ENCODE data around the gene INAVA. TPM values are rescaled to one million over a fixed set of nuclear protein-coding genes. Genes with fewer than 3 reads are reported as not detected.

INAVA gene
- total and polyA plus RNA-seq, 2 donors: 2.7 to 6.4 TPM

GRCh38 chr1:200873671-200874397 is 20.9 kb upstream of the INAVA start:
- WGBS: 11% methylated on average over 66 of the region's 66 CpGs
- H3K27me3 ChIP-seq (ENCODE audit: control insufficient read depth in 2 of 2, insufficient read depth in 1 of 2, low read length in 1 of 2): peaks cover 31 to 82% of the 10 kb centered on the region in 2 donors
- H3K4me1 ChIP-seq (ENCODE audit: control insufficient read depth in 2 of 2, insufficient read depth in 2 of 2, low read length in 2 of 2): peaks cover 4 to 24% of the 10 kb centered on the region in 2 donors

GRCh38 chr1:200874694-200875093 is 20.0 kb upstream of the INAVA start:
- Histone ChIP-seq H3K4me3 (ENCODE audit: low read length in 2 of 2) (no peak overlapping the region), H3K36me3 (ENCODE audit: control insufficient read depth in 2 of 2, insufficient read depth in 2 of 2, low read length in 1 of 2) (no peaks in the 10 kb centered on the region), H3K27ac (ENCODE audit: low read depth in 1 of 2, low read length in 1 of 2) (no peak overlapping the region), H3K4me1 (ENCODE audit: control insufficient read depth in 2 of 2, insufficient read depth in 2 of 2, low read length in 2 of 2) (peaks cover 4 to 24% of the 10 kb centered on the region in 2 donors), H3K27me3 (ENCODE audit: control insufficient read depth in 2 of 2, insufficient read depth in 1 of 2, low read length in 1 of 2) (peaks cover 31 to 78% of the 10 kb centered on the region in 2 donors), H3K9me3 (ENCODE audit: control insufficient read depth in 2 of 2, insufficient read depth in 1 of 2, low read length in 1 of 2) (peaks cover 0 to 4% of the 10 kb centered on the region in 2 donors)
- 95% methylated on average over 6 of the region's 6 CpGs for WGBS
- DNase-seq (ENCODE audit: low read depth in 6 of 9, low spot score in 9 of 9): no peak

More at GRCh38 chr1:200873671-200874397, 20.9 kb upstream of the INAVA start:
- H3K36me3 ChIP-seq (ENCODE audit: control insufficient read depth in 2 of 2, insufficient read depth in 2 of 2, low read length in 1 of 2): no peaks in the 10 kb centered on the region
- H3K4me3 ChIP-seq (ENCODE audit: low read length in 2 of 2): no peak overlapping the region
- H3K27ac ChIP-seq (ENCODE audit: low read depth in 1 of 2, low read length in 1 of 2): no peak overlapping the region
- no peak for DNase-seq (ENCODE audit: low read depth in 6 of 9, low spot score in 9 of 9)
- H3K9me3 ChIP-seq (ENCODE audit: control insufficient read depth in 2 of 2, insufficient read depth in 1 of 2, low read length in 1 of 2): peaks cover 0 to 4% of the 10 kb centered on the region in 2 donors

- WGBS: 94% methylated on average over 5 of the region's 5 CpGs
- Histone ChIP-seq H3K36me3 (ENCODE audit: control insufficient read depth in 2 of 2, insufficient read depth in 2 of 2, low read length in 1 of 2) (no peaks in the 10 kb centered on the region), H3K4me3 (ENCODE audit: low read length in 2 of 2) (no peak overlapping the region), H3K27ac (ENCODE audit: low read depth in 1 of 2, low read length in 1 of 2) (no peak overlapping the region), H3K4me1 (ENCODE audit: control insufficient read depth in 2 of 2, insufficient read depth in 2 of 2, low read length in 2 of 2) (peaks cover 4 to 24% of the 10 kb centered on the region in 2 donors), H3K27me3 (ENCODE audit: control insufficient read depth in 2 of 2, insufficient read depth in 1 of 2, low read length in 1 of 2) (peaks cover 31 to 76% of the 10 kb centered on the region in 2 donors), H3K9me3 (ENCODE audit: control insufficient read depth in 2 of 2, insufficient read depth in 1 of 2, low read length in 1 of 2) (peaks cover 0 to 4% of the 10 kb centered on the region in 2 donors)
- no peak for DNase-seq (ENCODE audit: low read depth in 6 of 9, low spot score in 9 of 9)
These were observed 19.3 kb upstream of the INAVA start for GRCh38 chr1:200875416-200875815.

- whole genome bisulfite sequencing: 92% methylated on average over 3 of the region's 3 CpGs
- DNase-seq (ENCODE audit: low read depth in 6 of 9, low spot score in 9 of 9): no peak
- Histone ChIP-seq H3K27ac (ENCODE audit: low read depth in 1 of 2, low read length in 1 of 2) (no peak overlapping the region), H3K9me3 (ENCODE audit: control insufficient read depth in 2 of 2, insufficient read depth in 1 of 2, low read length in 1 of 2) (peaks cover 0 to 4% of the 10 kb centered on the region in 2 donors), H3K4me1 (ENCODE audit: control insufficient read depth in 2 of 2, insufficient read depth in 2 of 2, low read length in 2 of 2) (peaks cover 4 to 24% of the 10 kb centered on the region in 2 donors), H3K27me3 (ENCODE audit: control insufficient read depth in 2 of 2, insufficient read depth in 1 of 2, low read length in 1 of 2) (peaks cover 31 to 64% of the 10 kb centered on the region in 2 donors), H3K36me3 (ENCODE audit: control insufficient read depth in 2 of 2, insufficient read depth in 2 of 2, low read length in 1 of 2) (no peaks in the 10 kb centered on the region), H3K4me3 (ENCODE audit: low read length in 2 of 2) (no peak overlapping the region)
These were observed 17.7 kb upstream of the INAVA start for GRCh38 chr1:200877010-200877409.

GRCh38 chr1:200877839-200878551 is 16.7 kb upstream of the INAVA start:
- no peak for DNase-seq (ENCODE audit: low read depth in 6 of 9, low spot score in 9 of 9)
- 77% methylated on average over 6 of the region's 6 CpGs for WGBS
- Histone ChIP-seq H3K27ac (ENCODE audit: low read depth in 1 of 2, low read length in 1 of 2) (no peak overlapping the region), H3K27me3 (ENCODE audit: control insufficient read depth in 2 of 2, insufficient read depth in 1 of 2, low read length in 1 of 2) (peaks cover 21 to 54% of the 10 kb centered on the region in 2 donors), H3K9me3 (ENCODE audit: control insufficient read depth in 2 of 2, insufficient read depth in 1 of 2, low read length in 1 of 2) (peaks cover 0 to 4% of the 10 kb centered on the region in 2 donors), H3K4me3 (ENCODE audit: low read length in 2 of 2) (no peak overlapping the region), H3K36me3 (ENCODE audit: control insufficient read depth in 2 of 2, insufficient read depth in 2 of 2, low read length in 1 of 2) (no peaks in the 10 kb centered on the region), H3K4me1 (ENCODE audit: control insufficient read depth in 2 of 2, insufficient read depth in 2 of 2, low read length in 2 of 2) (peaks cover 4 to 22% of the 10 kb centered on the region in 2 donors)

GRCh38 chr1:200880212-200880611 is 14.5 kb upstream of the INAVA start:
- WGBS: 30% methylated on average over 3 of the region's 3 CpGs
- H3K36me3 ChIP-seq (ENCODE audit: control insufficient read depth in 2 of 2, insufficient read depth in 2 of 2, low read length in 1 of 2): no peaks in the 10 kb centered on the region
- no peak for DNase-seq (ENCODE audit: low read depth in 6 of 9, low spot score in 9 of 9)
- H3K4me3 ChIP-seq (ENCODE audit: low read length in 2 of 2): no peak overlapping the region
- H3K9me3 ChIP-seq (ENCODE audit: control insufficient read depth in 2 of 2, insufficient read depth in 1 of 2, low read length in 1 of 2): no peaks in the 10 kb centered on the region
- peaks cover 0 to 13% of the 10 kb centered on the region in 2 donors for H3K4me1 ChIP-seq (ENCODE audit: control insufficient read depth in 2 of 2, insufficient read depth in 2 of 2, low read length in 2 of 2)
- H3K27me3 ChIP-seq (ENCODE audit: control insufficient read depth in 2 of 2, insufficient read depth in 1 of 2, low read length in 1 of 2): peaks cover under 1 to 32% of the 10 kb centered on the region in 2 donors
- H3K27ac ChIP-seq (ENCODE audit: low read depth in 1 of 2, low read length in 1 of 2): no peak overlapping the region

GRCh38 chr1:200883118-200883517 is 11.6 kb upstream of the INAVA start:
- Histone ChIP-seq H3K27ac (ENCODE audit: low read depth in 1 of 2, low read length in 1 of 2) (no peak overlapping the region), H3K9me3 (ENCODE audit: control insufficient read depth in 2 of 2, insufficient read depth in 1 of 2, low read length in 1 of 2) (no peaks in the 10 kb centered on the region), H3K36me3 (ENCODE audit: control insufficient read depth in 2 of 2, insufficient read depth in 2 of 2, low read length in 1 of 2) (no peaks in the 10 kb centered on the region), H3K4me1 (ENCODE audit: control insufficient read depth in 2 of 2, insufficient read depth in 2 of 2, low read length in 2 of 2) (peaks cover 1 to 12% of the 10 kb centered on the region in 2 donors), H3K4me3 (ENCODE audit: low read length in 2 of 2) (no peak overlapping the region), H3K27me3 (ENCODE audit: control insufficient read depth in 2 of 2, insufficient read depth in 1 of 2, low read length in 1 of 2) (peaks cover 0 to 14% of the 10 kb centered on the region in 2 donors)
- DNase-seq (ENCODE audit: low read depth in 6 of 9, low spot score in 9 of 9): no peak
- 89% methylated on average over 3 of the region's 3 CpGs for WGBS

- 96% methylated on average over 6 of the region's 6 CpGs for WGBS
- H3K4me3 ChIP-seq (ENCODE audit: low read length in 2 of 2): no peak overlapping the region
- H3K36me3 ChIP-seq (ENCODE audit: control insufficient read depth in 2 of 2, insufficient read depth in 2 of 2, low read length in 1 of 2): no peaks in the 10 kb centered on the region
- peaks cover 6 to 19% of the 10 kb centered on the region in 2 donors for H3K4me1 ChIP-seq (ENCODE audit: control insufficient read depth in 2 of 2, insufficient read depth in 2 of 2, low read length in 2 of 2)
- no peak overlapping the region for H3K27ac ChIP-seq (ENCODE audit: low read depth in 1 of 2, low read length in 1 of 2)
- H3K9me3 ChIP-seq (ENCODE audit: control insufficient read depth in 2 of 2, insufficient read depth in 1 of 2, low read length in 1 of 2): no peaks in the 10 kb centered on the region
- H3K27me3 ChIP-seq (ENCODE audit: control insufficient read depth in 2 of 2, insufficient read depth in 1 of 2, low read length in 1 of 2): peaks cover 10 to 27% of the 10 kb centered on the region in 2 donors
- DNase-seq (ENCODE audit: low read depth in 6 of 9, low spot score in 9 of 9): no peak
These were observed 8.9 kb upstream of the INAVA start for GRCh38 chr1:200885623-200886402.

Measured in thymus (tissue), 11 donors.